ENCODE data around the gene YPEL5. TPM values are rescaled to one million over a fixed set of nuclear protein-coding genes. Genes with fewer than 3 reads are reported as not detected.

YPEL5 gene
- polyA plus RNA-seq, 1 experiment: 112 TPM

- POLR2A ChIA-PET: interaction anchor here (0.8 to 2.6 kb wide), 5 partner anchors 16 to 502 kb away, joined by 3 to 25 read pairs (median 5); partner anchors contain the start of gene LBH
- CTCF ChIA-PET: interaction anchor here (0.6 to 7.2 kb wide), 40 partner anchors 7 to 503 kb away, joined by 3 to 181 read pairs (median 4); partner anchors contain the start of gene LBH
- H3K27ac ChIP-seq (ENCODE audit: low read depth, low read length): no peak overlapping the region
- TF ChIP-seq CTCF (IDR thresholded peaks at IDR 0.05; ENCODE audit: low read depth, low read length): no peak
- no peak overlapping the region for H3K4me3 ChIP-seq (ENCODE audit: low read depth, low read length)
- no peaks in the 10 kb centered on the region for H3K9me3 ChIP-seq (ENCODE audit: control insufficient read depth, insufficient read depth, low read length)
- no peak for DNase-seq (ENCODE audit: low read depth, low spot score)
- H3K27me3 ChIP-seq (ENCODE audit: control insufficient read depth, insufficient read depth, low read length): peaks cover 11% of the 10 kb centered on the region
Measured at GRCh38 chr2:30209227-30209626, 62.4 kb downstream of the YPEL5 start.

Small RNA genes within 50 kb of the gene (small RNA-seq; reads per million reads assigned to genes)
- gene SNORA10B (ENCODE audit: insufficient read length, low read depth): not detected

Other genes with a start within 250 kb of the YPEL5 start
- gene ALK, start 225.4 kb upstream of the YPEL5 start, polyA plus RNA-seq (2011; rRNA removed): not detected in 2 replicates
- gene LBH, start 84.5 kb downstream of the YPEL5 start, polyA plus RNA-seq (2011; rRNA removed): 381 and 463 TPM in 2 replicates